Smooth muscle cell of the brain vasculature (primary cell): ENCODE data around the gene OLFML3.

Source experiments
- DNase-seq: peaks from one replicate; pipeline ENCODE4 v3.0.0-alpha.2; 2012; ENCODE audit warnings: low read depth, low spot score

The OLFML3 gene, protein sequence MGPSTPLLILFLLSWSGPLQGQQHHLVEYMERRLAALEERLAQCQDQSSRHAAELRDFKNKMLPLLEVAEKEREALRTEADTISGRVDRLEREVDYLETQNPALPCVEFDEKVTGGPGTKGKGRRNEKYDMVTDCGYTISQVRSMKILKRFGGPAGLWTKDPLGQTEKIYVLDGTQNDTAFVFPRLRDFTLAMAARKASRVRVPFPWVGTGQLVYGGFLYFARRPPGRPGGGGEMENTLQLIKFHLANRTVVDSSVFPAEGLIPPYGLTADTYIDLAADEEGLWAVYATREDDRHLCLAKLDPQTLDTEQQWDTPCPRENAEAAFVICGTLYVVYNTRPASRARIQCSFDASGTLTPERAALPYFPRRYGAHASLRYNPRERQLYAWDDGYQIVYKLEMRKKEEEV

DNA sequence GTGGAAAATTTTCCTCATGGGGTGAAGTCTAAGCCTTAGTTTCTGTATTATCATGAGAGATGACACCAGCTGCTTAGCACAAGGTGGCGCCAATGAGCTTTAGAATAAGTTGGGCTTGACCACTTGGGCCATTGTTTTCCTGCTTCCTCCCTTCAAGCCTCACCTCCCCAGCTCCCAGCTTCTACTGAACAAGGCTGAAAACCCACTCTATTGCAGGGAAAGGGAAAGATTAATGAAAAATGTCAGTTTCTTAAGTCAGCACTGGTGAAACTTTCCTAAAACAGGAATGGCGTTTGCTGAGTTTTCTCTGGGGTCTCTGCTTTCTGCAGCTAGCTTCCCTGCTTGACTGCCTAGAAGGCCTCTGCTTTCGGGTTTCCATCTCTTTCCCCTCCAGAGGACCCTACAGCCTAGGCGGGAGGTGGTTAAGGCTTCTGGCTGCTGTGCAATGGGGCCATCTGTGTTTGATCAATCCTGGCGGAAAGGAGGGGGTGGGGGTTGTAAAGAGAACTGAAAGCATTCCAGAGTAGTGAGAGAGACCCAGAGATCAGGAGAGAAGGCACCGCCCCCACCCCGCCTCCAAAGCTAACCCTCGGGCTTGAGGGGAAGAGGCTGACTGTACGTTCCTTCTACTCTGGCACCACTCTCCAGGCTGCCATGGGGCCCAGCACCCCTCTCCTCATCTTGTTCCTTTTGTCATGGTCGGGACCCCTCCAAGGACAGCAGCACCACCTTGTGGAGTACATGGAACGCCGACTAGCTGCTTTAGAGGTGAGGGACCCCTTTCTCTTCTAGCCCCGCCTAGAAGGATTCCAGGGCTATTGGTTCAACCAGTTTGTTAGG lies at the start of gene OLFML3:
OLFML3 (plus strand) TSS at position 612 of the 840 bp plus-strand sequence; CDS start at position 655, 43 bp downstream.
- peak; percentile 87 for DNase-seq

DNA sequence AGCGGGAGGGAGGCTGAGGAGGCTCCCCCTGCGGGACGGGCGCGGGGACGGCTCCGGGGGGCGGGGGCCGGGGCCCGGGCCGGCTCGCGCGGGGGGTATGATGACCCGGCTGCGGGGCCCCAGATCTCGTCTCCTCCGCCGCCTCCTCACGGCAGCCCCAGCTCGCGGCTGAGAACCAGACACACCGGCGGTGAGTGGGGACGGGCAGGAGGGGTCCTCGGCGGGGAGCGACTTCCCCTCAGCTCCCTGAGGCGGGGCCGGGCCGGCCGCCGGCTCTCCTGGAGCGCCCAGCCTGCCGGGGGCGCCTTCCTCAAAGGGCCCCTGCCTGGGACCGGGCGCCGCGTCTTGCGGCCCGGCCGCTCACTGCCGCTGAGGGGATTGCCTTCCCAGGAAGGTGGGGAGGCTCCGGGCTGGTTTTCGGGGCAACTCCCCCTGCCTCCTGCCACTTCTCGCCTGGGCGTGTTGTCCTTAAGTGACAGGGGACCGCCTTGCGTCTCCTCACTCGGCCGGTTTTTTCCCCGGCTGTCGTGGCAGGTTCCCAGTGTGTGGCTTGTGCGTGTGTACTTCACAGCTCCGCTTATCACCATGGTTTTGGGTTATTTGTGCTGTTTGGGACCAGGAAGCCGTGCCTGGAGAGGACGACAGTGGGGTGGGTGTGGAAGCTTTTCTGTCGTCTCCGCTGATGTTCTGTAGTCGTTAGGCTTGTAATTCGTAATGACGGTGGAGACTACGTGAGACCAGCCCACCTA lies 49.4 kb upstream of the OLFML3 start:
- DNase-seq: no peak

DNA sequence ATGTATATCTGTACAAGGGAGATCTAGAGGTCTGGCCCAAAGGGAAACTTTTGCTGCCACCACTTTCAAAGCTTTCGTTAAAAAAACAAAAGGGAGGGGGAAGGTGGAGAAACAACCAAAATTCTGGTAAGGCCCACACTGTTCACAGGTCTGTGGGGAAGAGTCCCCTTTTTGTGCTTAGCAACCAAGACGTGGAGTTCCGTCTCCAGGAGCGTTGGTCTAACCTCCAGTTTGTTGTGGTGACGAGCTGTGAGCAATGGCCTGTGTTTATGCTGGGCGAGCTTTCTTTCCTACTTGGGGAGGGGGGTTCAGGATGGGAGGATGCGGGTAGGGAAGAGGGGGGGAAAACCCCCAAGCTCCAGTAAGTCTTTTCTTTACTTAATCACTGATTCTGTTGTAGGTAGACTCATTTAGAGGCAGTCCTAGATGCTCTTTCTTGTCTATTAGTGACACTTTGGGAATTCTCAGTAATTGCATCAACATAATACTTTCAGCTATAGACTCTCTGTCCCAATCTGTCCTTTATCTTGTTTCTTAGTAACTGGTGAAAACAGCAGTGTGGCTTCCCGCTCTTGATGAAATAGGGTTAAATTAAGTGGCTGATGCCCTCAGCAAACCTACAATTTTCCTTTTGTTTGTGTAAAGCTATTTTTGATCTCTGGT lies 48.6 kb upstream of the OLFML3 start:
- no peak for DNase-seq

DNA sequence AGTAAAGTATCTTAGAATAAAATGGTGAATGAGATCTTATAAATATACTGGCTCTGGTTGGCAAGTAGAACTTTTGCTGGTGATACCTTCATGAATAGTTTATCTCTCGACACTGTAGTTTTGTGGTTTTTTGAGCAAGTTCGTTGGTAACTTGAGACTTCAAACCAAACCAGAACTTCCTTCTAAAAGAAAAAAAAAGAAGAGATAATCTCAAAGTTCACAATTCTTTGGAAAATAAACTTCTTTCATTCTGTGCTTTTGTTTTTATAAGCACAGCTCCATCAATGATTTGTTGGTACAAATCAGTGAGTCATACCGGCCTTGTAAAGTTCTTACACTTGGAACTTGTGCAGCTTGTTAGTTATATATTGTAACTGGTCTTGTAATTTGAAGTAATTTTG lies 47.8 kb upstream of the OLFML3 start:
- no peak for DNase-seq

DNA sequence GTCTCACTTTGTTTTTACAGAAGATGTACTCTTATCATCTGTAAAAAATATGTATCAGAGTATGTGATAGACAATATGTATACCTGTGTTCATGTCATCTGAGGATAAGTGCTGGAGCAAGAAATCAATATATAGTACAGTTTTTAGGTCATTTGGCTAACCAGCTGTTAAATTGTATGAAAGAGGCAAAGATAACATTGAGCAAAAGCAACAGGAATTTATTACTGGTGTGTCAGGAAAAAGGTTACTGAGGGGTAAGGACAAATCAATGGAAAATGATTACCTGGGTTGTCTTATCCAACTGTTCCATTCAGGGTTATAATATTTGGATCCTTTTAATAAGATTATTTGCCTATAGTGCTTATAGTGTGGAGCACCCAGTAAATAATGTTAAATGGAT lies 45.3 kb upstream of the OLFML3 start:
- no peak for DNase-seq

DNA sequence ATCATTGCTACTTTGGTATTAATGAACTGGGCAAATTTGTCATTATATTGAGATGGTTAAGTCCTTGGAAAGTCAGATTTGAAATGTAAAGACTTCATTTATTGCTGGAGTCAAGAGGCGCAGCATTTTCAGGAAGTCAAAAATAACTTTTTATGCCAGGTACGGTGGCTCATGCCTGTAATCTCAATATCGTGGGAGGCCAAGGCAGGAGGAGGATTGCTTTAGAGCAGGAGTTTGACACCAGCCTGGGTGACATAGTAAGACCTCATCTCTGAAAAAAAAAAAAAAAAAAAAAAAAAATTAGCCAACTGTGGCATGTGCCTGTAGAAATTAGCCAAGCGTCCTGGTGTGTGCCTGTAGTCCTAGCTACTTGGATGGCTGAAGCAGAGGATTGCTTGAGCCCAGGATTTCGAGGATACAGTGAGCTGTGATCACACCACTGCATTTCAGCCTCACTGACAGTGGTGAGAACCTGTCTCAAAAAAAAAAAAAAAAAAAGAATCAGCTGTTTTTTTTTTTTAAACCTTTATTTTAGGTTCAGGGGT lies 44.7 kb upstream of the OLFML3 start:
- no peak for DNase-seq

DNA sequence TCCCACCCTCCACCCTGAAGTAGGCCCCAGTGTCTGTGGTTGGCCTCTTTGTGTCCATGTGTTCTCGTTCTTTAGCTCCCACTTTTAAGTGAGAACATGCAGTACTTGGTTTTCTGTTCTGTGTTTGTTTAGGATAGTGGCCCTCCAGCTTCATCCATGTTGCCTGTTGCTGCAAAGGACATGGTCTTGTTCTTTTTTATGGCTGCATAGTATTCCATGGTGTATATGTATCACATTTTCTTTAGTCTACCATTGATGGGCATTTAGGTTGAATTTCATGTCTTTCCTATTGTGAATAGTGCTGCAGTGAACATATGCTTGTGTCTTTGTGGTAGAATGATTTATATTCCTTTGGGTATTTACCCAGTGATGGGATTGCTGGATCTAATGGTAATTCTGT lies 44.1 kb upstream of the OLFML3 start:
- DNase-seq: no peak

DNA sequence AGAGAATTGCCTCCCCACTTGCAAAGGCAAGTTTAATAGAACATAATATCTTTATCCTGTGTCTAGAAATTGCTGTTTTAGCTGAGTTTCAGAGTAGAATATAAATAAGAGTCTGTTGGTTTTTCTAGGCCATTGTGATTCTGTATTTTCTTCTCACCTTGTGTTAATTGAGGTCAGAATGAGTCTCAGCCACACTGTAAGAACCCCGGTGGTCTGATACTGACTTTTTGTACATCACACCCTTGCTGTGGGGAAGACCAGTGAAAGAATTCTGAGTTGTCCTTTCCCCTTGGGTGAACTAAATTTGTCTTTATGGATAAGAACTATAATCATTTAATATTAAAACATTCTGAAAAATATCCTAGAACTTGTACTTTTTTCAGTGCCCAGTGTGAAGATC lies 43.3 kb upstream of the OLFML3 start:
- DNase-seq: no peak

DNA sequence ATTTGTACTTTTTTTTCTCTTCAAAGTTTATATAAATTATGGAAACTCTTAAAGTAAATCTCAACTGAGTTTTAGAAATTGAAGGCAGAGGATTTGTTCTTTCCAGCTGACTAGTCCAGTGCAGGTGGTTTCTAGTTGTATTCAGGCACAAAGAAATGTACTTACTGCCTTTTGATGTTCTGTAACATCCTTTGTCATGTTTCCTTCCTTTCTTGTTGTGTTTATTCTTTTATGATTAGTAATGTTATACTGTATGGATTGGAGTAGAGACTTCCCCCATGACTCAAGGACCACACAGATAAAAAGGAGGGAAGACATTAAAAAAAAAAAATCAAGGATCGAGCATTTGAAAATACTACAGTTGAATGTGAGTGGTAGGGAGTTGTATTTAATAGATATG lies 42.1 kb upstream of the OLFML3 start:
- no peak for DNase-seq

DNA sequence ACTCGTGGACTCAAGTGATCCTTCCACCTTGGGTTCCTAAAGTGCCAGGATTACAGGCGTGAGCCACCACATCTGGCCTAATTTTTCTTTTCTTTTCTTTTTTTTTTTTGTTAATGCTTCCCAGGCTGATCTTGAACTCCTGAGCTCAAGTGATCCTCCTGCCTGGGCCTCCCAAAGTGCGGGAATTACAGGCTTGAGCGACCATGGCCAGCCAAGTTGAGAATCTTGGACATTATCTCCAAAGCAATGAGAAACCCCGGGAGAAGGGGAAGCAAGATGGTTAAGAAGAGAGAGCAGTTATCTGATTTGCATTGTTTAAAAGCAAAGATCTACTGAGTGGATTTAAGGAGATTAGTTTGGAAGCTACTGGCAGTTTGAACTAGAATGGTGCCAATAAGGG lies 41.1 kb upstream of the OLFML3 start:
- no peak for DNase-seq

DNA sequence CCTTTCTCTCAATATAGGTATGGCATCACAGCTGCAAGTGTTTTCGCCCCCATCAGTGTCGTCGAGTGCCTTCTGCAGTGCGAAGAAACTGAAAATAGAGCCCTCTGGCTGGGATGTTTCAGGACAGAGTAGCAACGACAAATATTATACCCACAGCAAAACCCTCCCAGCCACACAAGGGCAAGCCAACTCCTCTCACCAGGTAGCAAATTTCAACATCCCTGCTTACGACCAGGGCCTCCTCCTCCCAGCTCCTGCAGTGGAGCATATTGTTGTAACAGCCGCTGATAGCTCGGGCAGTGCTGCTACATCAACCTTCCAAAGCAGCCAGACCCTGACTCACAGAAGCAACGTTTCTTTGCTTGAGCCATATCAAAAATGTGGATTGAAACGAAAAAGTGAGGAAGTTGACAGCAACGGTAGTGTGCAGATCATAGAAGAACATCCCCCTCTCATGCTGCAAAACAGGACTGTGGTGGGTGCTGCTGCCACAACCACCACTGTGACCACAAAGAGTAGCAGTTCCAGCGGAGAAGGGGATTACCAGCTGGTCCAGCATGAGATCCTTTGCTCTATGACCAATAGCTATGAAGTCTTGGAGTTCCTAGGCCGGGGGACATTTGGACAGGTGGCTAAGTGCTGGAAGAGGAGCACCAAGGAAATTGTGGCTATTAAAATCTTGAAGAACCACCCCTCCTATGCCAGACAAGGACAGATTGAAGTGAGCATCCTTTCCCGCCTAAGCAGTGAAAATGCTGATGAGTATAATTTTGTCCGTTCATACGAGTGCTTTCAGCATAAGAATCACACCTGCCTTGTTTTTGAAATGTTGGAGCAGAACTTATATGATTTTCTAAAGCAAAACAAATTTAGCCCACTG lies 38.7 kb upstream of the OLFML3 start:
- no peak for DNase-seq

DNA sequence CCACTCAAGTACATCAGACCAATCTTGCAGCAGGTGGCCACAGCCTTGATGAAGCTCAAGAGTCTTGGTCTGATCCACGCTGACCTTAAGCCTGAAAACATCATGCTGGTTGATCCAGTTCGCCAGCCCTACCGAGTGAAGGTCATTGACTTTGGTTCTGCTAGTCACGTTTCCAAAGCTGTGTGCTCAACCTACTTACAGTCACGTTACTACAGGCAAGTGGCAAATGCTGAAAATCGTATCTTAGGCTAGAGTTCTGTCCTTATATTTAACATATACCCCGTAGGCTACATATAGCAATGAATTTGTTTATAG lies 38.1 kb upstream of the OLFML3 start:
- DNase-seq: no peak

DNA sequence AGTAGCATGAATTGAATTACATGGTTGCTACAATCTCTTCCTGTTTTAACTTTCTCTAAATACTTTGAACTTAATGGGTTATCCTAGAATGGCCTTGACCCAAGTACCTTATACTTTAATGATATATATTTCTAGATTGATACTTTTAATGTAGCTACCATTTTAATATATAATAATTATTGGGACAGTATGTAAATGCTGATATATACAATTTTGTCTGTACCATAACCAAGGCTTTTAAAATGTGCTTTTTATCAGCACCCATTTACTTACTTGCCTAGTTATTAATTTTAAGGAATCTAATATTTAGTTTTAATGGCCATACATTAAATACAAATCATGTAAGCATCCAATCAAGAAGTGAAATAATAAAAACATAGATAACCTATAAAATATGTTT lies 36.7 kb upstream of the OLFML3 start:
- no peak for DNase-seq

DNA sequence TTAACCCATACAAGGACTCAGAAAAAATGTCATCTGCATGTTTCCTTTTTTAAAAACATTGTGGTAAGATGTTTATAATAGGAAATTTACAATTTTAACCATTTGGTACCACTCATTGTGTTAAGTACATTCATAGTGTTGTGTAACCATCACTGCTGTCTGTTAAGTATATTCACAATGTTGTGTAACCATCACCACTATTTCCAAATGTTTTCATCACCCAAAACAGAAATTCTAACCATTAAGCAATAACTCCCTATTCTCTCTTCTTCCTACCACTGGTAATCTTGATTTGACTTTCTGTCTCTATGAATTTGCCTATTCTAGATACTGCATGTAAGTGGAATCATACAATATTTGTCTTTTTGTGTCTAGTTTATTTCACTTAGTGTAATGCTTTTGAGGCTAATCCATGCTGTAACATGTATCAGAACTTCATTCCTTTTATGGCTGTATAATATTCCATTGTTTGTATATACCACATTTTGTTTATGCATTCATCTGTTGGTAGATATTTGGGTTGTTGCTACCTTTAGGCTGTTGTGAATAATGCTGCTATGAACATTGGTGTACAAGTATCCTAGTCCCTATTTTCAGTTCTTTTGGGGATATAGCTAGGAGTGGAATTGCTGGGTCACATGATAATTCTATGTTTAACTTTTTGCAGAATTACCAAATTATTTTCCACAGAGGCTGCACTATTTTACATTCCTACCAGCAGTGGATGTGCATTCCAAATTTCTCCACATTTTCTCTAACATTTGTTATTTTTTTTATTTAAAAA lies 36.1 kb upstream of the OLFML3 start:
- no peak for DNase-seq

DNA sequence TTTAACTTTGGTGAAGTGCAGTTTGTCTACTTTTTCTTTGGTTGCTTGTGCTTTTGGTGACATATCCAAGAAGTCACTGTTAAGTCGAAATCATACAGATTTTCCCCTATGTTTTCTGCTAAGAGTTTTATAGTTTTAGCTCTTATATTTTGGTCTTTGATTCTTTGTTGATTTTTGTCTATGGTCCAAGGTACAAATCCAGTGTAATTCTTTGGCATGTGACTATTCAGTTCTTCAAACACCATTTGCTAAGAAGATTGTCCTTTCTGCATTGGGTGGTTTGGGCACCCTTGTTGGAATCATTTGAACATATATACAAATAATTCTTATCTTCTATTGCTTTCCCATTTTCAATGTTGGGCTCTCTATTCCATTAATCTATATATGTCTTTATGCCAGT lies 33.9 kb upstream of the OLFML3 start:
- DNase-seq: no peak

DNA sequence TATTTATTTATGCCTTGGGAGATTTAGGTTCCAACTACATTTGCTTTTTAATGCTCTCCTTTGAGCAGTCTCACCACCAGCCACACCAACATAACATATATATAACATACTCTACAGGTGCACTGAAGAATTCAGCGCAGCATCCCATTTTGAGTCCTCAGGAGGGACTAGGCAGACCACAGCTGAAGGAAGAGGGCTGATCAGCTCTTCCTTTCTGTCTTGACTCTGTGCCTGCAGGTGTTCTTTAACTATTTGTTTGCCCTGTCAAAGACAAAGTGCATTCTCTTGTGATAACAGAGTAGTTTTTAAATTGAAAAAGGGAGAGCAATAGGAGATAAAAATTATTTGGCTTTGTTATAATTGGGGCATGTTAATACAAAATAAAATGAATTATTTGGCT lies 33.2 kb upstream of the OLFML3 start:
- no peak for DNase-seq

DNA sequence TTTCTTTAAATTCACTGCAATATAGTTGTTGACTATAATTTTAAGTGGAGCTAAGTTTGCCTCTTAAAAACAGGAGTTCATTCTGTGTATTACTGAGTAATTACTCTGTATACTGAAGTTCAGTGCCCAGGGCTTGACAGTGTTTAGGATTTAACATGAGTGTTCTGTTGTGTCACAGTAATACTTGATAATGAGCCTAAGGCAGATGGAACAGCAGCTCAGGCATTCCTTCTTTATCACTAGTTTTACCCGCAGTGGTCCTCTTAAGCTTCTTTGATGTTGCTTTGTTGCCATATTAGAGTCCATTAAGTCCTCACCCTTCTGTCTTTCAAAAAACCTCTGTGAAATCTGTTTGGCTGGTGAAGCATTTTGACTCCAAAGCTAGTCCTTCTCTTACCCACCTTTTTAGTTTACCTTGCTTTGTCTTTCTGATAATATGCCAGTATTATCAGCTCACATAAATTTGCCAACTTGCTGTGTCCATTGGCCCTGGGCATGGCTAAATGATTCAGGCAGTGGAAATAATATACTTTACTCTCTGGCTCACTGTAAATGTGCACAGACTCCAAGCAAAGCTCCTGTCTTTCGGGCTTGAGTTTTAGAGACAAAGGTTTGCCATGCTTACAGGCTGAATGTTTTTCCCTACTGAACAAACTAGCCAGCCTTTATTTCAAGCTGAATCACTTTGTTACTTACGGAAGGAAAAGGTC lies 32.4 kb upstream of the OLFML3 start:
- DNase-seq: no peak

DNA sequence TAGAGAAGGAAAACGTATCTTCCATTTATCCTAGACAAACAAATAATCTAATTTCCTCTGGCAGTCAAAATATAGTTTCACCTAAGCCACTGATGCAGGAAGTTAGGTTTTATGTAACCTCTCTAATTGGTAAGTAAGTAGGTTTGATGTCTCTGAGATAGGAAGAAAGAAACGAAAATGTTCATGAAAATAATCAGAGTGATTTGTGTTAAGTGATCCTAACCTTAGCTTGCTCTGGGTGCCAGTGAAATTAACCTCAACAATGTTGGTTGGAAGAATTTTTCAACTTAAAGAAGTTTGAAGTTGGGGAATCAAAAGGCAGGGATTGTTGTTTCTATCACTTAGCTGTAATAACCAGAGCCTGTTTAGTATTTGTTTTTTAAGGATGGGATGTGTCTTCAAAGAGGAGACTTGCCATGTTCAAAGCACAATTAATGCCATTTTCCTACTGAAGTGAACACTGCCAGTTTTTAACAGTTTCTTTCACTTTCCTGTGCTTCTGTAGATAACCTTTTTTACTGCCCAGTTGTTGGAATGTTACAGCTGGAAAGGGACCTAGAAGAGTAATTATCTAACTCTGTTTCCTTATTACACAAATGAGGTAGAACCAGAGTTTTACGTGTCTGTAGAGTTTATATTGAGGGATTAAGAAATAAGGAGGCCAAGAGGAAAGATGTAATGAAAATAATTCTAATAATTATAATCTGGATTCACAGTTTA lies 31.7 kb upstream of the OLFML3 start:
- DNase-seq: no peak
